Thyroid gland (tissue), 4 donors: ENCODE measurements around the gene ADGRE2. TPM values are rescaled to one million over a fixed set of nuclear protein-coding genes. Genes with fewer than 3 reads are reported as not detected.

Experiments used
- DNase-seq, 2 donors: peaks; one replicate each; pipeline ENCODE4 v3.0.0-alpha.2; 2019
- H3K27ac ChIP-seq, 3 donors: fragments of 200-600 bp; sonication (generic); 1 replicate in 2 of 3; 2 replicates in 1 of 3; pipeline ENCODE4 v1.5.1; 2016 to 2019; ENCODE audit warnings: mild to moderate bottlenecking in 1 of 3, moderate library complexity in 1 of 3
- H3K27me3 ChIP-seq: fragments of 200-600 bp; sonication (generic); one replicate; pipeline ENCODE4 v1.5.1; 2019
- H3K36me3 ChIP-seq, 2 donors: fragments of 200-600 bp; sonication (generic); one replicate each; pipeline ENCODE4 v1.5.1; 2016 to 2019
- H3K4me1 ChIP-seq, 2 donors: fragments of 200-600 bp; sonication (generic); one replicate each; pipeline ENCODE4 v1.5.1; 2017 to 2019
- H3K4me3 ChIP-seq, 3 donors: fragments of 200-600 bp; sonication (generic); replicated peaks in 1 of 3; 1 replicate in 2 of 3; 2 replicates in 1 of 3; pipeline ENCODE4 v1.5.1; 2016; ENCODE audit warnings: mild to moderate bottlenecking in 1 of 3
- H3K9me3 ChIP-seq: fragments of 200-600 bp; sonication (generic); one replicate; pipeline ENCODE4 v1.5.1; 2017
- CTCF ChIP-seq, 6 experiments: fragments of 200-600 bp in 3 of 6; fragments of 450-650 bp in 3 of 6; sonication (generic) in 3 of 6; IDR thresholded peaks; one replicate each; pipeline ENCODE4 v1.5.1; 2016 to 2019; ENCODE audit warnings: antibody characterized with exemption in 6 of 6, mild to moderate bottlenecking in 2 of 6, inconsistent platforms in 1 of 6, moderate library complexity in 1 of 6
- POLR2A ChIP-seq, 2 donors: fragments of 450-650 bp; IDR thresholded peaks; one replicate each; pipeline ENCODE4 v1.6.1; 2017; ENCODE audit warnings: antibody characterized with exemption in 2 of 2, mild to moderate bottlenecking in 2 of 2, moderate library complexity in 1 of 2
- WGBS, 2 donors: methylation state at CpG; one replicate each; pipeline ENCODE4 v1.1.5; 2017; 5-methylcytosine and 5-hydroxymethylcytosine counted together
- intact Hi-C: fragments of 100-400 bp; cut with DNase I; formaldehyde crosslinking; loops from one replicate; pipeline ENCODE4 v1.15.1; 2023
- total RNA-seq, 4 donors: library from RNA; depleted of rRNA; stranded (reverse); fragments of >200 nt; gene quantifications; one replicate each; pipeline ENCODE4 v1.2.3, GENCODE V29; 2016

ADGRE2 gene
- total RNA-seq, 4 donors from 2014 or later: 0.33 to 6.0 (median 2.0) TPM

GRCh38 chr19:14715841-14716240 lies 62.5 kb downstream of the ADGRE2 start:
- TF ChIP-seq POLR2A (IDR thresholded peaks at IDR 0.05): no peak
- TF ChIP-seq CTCF (IDR thresholded peaks at IDR 0.05): no peak
- H3K27me3 ChIP-seq: no peaks in the 10 kb centered on the region
- intact Hi-C loops: no loop called here
- H3K4me3 ChIP-seq: no peak overlapping the region
- 98 to 100% methylated on average over 4 of the region's 4 CpGs for WGBS, 2 donors
- peaks cover 63 to 64% of the 10 kb centered on the region in 2 donors for H3K36me3 ChIP-seq
- peaks cover 13% of the 10 kb centered on the region for H3K9me3 ChIP-seq
- H3K27ac ChIP-seq: no peak overlapping the region
- no peak for DNase-seq
- no peaks in the 10 kb centered on the region for H3K4me1 ChIP-seq

- 90 to 97% methylated on average over 6 of the region's 6 CpGs for WGBS, 2 donors
- intact Hi-C loops: no loop called here
- H3K36me3 ChIP-seq: peaks cover 75 to 76% of the 10 kb centered on the region in 2 donors
Measured at GRCh38 chr19:14704450-14704849, 73.9 kb downstream of the ADGRE2 start.

GRCh38 chr19:14703833-14704232 lies 74.5 kb downstream of the ADGRE2 start:
- no peak for DNase-seq
- intact Hi-C loops: no loop called here
- Histone ChIP-seq H3K4me1 (no peaks in the 10 kb centered on the region), H3K27me3 (no peaks in the 10 kb centered on the region), H3K27ac (no peak overlapping the region), H3K4me3 (no peak overlapping the region), H3K36me3 (peaks cover 74 to 76% of the 10 kb centered on the region in 2 donors), H3K9me3 (no peaks in the 10 kb centered on the region)
- WGBS, 2 donors: 92 to 93% methylated on average over 6 of the region's 6 CpGs
- TF ChIP-seq POLR2A (IDR thresholded peaks at IDR 0.05): no peak
- TF ChIP-seq CTCF (IDR thresholded peaks at IDR 0.05): no peak

More at GRCh38 chr19:14704450-14704849, 73.9 kb downstream of the ADGRE2 start:
- Histone ChIP-seq H3K27me3 (no peaks in the 10 kb centered on the region), H3K27ac (no peak overlapping the region), H3K4me1 (no peaks in the 10 kb centered on the region), H3K4me3 (no peak overlapping the region), H3K9me3 (no peaks in the 10 kb centered on the region)
- TF ChIP-seq POLR2A (IDR thresholded peaks at IDR 0.05): no peak
- TF ChIP-seq CTCF (IDR thresholded peaks at IDR 0.05): no peak
- DNase-seq: no peak

GRCh38 chr19:14700711-14701375 lies 77.5 kb downstream of the ADGRE2 start:
- Histone ChIP-seq H3K27ac (no peak overlapping the region), H3K27me3 (no peaks in the 10 kb centered on the region), H3K36me3 (peaks cover 62 to 66% of the 10 kb centered on the region in 2 donors), H3K9me3 (no peaks in the 10 kb centered on the region), H3K4me1 (no peaks in the 10 kb centered on the region), H3K4me3 (no peak overlapping the region)
- WGBS, 2 donors: 93 to 98% methylated on average over 8 to 9 of the region's 9 CpGs
- TF ChIP-seq POLR2A (IDR thresholded peaks at IDR 0.05): no peak
- TF ChIP-seq CTCF (IDR thresholded peaks at IDR 0.05): no peak
- intact Hi-C loops: no loop called here
- no peak for DNase-seq

GRCh38 chr19:14699641-14700040 lies 78.7 kb downstream of the ADGRE2 start:
- no peaks in the 10 kb centered on the region for H3K27me3 ChIP-seq
- no peak for DNase-seq
- no peaks in the 10 kb centered on the region for H3K9me3 ChIP-seq
- WGBS, 2 donors: 91 to 92% methylated on average over 8 of the region's 8 CpGs
- H3K4me1 ChIP-seq: peaks cover 0 to 6% of the 10 kb centered on the region in 2 donors
- intact Hi-C loops: no loop called here
- peaks cover 58 to 72% of the 10 kb centered on the region in 2 donors for H3K36me3 ChIP-seq
- TF ChIP-seq POLR2A (IDR thresholded peaks at IDR 0.05) (no peak), CTCF (IDR thresholded peaks at IDR 0.05) (no peak)
- H3K27ac ChIP-seq: no peak overlapping the region
- H3K4me3 ChIP-seq: no peak overlapping the region
